ENCODE results near the gene PLB1.

The PLB1 gene

GRCh38 chr2:28497206-28497605 is 1.3 kb downstream of the PLB1 start:
- no peak for DNase-seq (ENCODE audit: low read depth in 2 of 2)

GRCh38 chr2:28499282-28499681 is 3.4 kb downstream of the PLB1 start:
- DNase-seq (ENCODE audit: low read depth in 2 of 2): no peak

- DNase-seq (ENCODE audit: low read depth in 2 of 2): no peak
Observed at GRCh38 chr2:28505361-28505760, 9.5 kb downstream of the PLB1 start.

GRCh38 chr2:28506112-28506910 is 10.5 kb downstream of the PLB1 start:
- no peak for DNase-seq (ENCODE audit: low read depth in 2 of 2)

- peak; percentile 12 to 18 for DNase-seq (ENCODE audit: low read depth in 2 of 2)
Observed at GRCh38 chr2:28507796-28508764, 12.2 kb downstream of the PLB1 start.

- DNase-seq (ENCODE audit: low read depth in 2 of 2): no peak
Observed at GRCh38 chr2:28509361-28509760, 13.5 kb downstream of the PLB1 start.

- no peak for DNase-seq (ENCODE audit: low read depth in 2 of 2)
Observed at GRCh38 chr2:28510184-28510583, 14.3 kb downstream of the PLB1 start.

- no peak for DNase-seq (ENCODE audit: low read depth in 2 of 2)
Observed at GRCh38 chr2:28511871-28512606, 16.2 kb downstream of the PLB1 start.

GRCh38 chr2:28512607-28512965 is 16.7 kb downstream of the PLB1 start:
- no peak for DNase-seq (ENCODE audit: low read depth in 2 of 2)

GRCh38 chr2:28513097-28513496 is 17.2 kb downstream of the PLB1 start:
- no peak for DNase-seq (ENCODE audit: low read depth in 2 of 2)

GRCh38 chr2:28515176-28515751 is 19.4 kb downstream of the PLB1 start:
- no peak for DNase-seq (ENCODE audit: low read depth in 2 of 2)

- DNase-seq (ENCODE audit: low read depth in 2 of 2): no peak
Observed at GRCh38 chr2:28516430-28516829, 20.6 kb downstream of the PLB1 start.

GRCh38 chr2:28516950-28517349 is 21.1 kb downstream of the PLB1 start:
- no peak for DNase-seq (ENCODE audit: low read depth in 2 of 2)

GRCh38 chr2:28521663-28522062 is 25.8 kb downstream of the PLB1 start:
- DNase-seq (ENCODE audit: low read depth in 2 of 2): no peak

- DNase-seq (ENCODE audit: low read depth in 2 of 2): no peak
Observed at GRCh38 chr2:28522481-28522880, 26.6 kb downstream of the PLB1 start.

- no peak for DNase-seq (ENCODE audit: low read depth in 2 of 2)
Observed at GRCh38 chr2:28523902-28524301, 28.0 kb downstream of the PLB1 start.

- no peak for DNase-seq (ENCODE audit: low read depth in 2 of 2)
Observed at GRCh38 chr2:28525481-28525880, 29.6 kb downstream of the PLB1 start.

GRCh38 chr2:28526527-28527132 is 30.8 kb downstream of the PLB1 start:
- no peak for DNase-seq (ENCODE audit: low read depth in 2 of 2)

- DNase-seq (ENCODE audit: low read depth in 2 of 2): no peak
Observed at GRCh38 chr2:28527196-28527595, 31.3 kb downstream of the PLB1 start.

- DNase-seq (ENCODE audit: low read depth in 2 of 2): no peak
Observed at GRCh38 chr2:28528206-28528605, 32.3 kb downstream of the PLB1 start.

- DNase-seq (ENCODE audit: low read depth in 2 of 2): no peak
Observed at GRCh38 chr2:28530782-28531181, 34.9 kb downstream of the PLB1 start.
